HG02973 (cell line): ENCODE results near the gene PDZK1IP1.
"Not testable (repeated sequence)": the region's sequence is repeated elsewhere in the genome, so short reads cannot be mapped to it uniquely, and the experiment has no call there.

Experiments
- ATAC-seq: cut with Tn5 transposase; IDR thresholded peaks from one replicate; pipeline ENCODE4 v1.9.1; 2021; ENCODE audit warnings: moderate library complexity; ENCODE audit not compliant: unreplicated experiment

The PDZK1IP1 gene

DNA sequence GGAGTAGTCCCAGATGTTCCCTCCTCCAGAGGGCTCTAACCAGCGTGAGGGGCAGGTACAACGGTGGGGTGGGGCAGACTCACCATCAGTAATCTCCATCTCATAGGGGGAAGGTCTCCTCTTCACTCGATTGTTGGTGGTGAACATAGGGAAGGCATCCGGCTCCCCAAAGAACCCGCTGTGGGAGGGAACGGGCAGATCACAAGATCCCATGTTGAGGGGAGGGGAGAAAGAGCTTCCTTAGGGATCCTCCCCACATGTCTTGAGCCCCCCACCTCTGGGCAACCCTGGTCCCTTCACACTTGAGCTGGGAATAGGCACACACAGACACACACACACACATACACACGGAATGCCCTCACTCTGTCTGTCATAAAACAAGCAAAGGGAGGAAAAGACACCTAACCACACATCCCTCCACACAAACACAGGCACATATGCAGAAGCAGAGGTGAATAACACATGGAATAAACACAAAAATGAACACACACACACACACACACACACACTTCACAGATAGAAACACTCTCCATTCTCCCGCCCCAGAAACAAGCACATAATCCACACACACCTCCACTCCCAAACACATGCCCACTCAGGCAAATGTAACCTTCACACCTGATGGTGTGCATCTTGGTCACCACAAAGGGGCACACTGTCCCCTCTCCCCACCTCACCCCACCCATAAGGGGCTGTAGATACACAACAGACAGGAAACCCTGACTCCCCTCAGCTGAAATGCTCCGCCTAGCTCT is 34.3 kb upstream of the PDZK1IP1 start:
- ATAC-seq, result no peak

DNA sequence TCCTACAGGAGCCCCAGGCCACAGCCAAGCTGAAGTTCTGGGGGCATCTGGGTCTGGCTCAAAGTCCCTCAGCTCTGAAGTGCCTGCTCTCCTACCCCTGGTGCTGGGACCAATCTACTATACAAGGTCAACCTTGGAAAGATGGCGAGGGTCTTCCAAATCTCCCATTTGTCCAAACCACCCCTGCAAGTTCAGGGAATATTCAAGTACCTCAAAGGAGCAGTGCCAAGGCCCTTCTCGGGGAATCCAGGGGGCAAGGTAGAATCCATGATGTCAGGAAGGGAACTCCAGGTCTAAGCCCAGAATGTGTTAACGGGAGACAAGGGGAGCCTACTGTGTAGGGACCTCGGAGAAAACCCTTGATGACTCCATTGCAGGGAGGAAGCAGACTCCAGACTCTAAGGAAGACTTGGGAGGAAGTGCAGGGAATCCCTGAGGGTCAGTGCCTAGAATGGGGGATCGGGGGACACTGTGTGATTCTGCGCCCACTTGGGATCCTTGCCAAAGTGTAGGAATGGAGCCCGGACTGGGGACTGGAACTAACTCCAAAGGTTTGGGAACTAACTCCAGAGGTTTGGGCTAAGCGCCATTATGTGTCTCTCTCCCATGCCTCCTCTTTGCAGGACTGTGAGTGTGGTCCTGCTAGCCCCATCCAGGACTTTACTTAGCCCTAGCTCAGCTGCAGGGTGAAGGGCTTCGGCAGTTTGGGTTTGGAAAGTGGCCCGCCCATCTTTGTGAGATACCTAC is 33.5 kb upstream of the PDZK1IP1 start:
- ATAC-seq, result no peak

- no peak for ATAC-seq
Observed at GRCh38 chr1:47222476-47222875, 32.6 kb upstream of the PDZK1IP1 start.

DNA sequence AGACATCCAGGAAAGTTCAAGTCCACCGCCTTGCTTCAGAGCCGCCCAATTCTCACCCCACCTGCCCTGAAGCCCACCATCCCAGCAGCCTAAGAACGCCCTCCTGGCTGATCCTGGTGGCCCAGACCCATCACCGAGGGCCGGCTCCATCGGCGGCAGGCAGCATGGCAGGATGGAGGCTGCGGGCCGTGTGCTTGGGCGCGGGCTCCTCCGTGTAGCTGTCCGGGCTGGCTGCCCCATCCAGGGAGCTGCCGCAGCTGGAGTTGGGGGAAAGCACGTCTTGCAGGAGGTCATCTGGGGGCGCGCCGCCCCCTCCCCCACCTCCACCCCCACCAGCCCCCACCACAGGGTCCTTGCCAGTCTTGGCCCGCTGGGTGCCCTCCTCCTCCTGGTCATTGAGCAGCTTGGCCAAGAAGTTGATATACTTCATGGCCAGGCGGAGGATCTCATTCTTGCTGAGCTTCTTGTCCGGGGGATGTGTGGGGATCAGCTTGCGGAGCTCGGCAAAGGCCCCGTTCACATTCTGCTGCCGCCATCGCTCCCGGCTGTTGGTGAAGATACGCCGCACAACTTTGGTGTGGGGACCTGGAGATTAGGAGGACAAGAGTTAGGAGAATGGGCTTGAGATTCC is 29.9 kb upstream of the PDZK1IP1 start:
- ATAC-seq, result no peak

GRCh38 chr1:47219001-47219400 is 29.2 kb upstream of the PDZK1IP1 start:
- no peak for ATAC-seq

DNA sequence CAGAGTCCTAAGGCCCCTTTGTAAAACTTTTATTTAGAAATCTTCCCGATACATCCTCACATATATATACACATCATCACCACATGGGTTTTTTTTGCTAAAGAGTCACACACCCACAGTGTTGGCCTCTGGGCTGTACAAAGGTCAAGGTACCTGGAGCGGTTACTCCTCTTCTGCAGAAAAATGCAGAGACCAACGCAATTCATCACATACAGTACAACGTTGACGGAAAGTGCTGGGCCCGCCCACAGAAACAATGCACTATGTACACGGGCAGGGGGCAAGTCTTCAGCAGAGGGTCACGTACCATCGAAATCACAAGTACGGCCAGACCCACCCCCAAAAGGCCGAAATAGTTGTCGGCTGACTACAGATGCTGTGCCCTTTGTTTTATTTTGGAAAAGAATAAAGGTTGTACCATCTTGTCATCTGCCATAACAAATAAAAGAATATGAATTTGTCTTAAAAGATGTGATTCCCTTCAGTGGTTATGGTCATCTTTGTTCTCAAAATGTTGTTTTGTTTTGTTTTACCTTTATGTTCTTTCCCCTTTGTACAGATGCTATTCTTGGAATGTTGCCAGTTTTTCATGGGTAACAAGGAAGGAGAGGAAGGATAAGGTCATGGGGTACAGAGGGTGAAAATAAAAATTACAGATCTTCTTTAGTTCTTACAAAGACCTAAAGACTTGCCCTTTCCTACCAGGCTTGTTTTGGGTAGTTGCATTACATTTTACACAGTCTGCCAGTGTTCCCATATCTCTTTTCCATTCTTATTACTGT is 26.6 kb upstream of the PDZK1IP1 start:
- ATAC-seq, result no peak

GRCh38 chr1:47215713-47216112 is 25.9 kb upstream of the PDZK1IP1 start:
- no peak for ATAC-seq

DNA sequence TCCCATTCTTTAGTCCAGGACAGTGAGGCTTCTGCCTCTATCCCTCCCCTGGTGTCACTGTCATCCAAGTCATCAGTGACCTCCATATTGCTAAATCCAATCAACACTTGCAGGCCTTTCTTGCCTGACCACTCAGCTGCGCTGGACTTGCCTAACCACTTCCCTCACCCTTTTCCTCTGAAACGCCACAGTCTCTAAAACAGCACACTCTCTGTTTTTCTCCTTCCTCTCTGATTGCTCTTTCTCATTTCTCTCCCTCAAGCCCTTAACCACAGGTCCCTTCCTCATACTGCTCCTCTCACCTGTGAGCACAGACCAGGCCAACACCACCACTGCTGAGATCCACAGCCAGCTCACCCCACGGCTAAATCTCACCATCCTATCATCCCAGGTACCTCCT is 24.7 kb upstream of the PDZK1IP1 start:
- no peak for ATAC-seq

DNA sequence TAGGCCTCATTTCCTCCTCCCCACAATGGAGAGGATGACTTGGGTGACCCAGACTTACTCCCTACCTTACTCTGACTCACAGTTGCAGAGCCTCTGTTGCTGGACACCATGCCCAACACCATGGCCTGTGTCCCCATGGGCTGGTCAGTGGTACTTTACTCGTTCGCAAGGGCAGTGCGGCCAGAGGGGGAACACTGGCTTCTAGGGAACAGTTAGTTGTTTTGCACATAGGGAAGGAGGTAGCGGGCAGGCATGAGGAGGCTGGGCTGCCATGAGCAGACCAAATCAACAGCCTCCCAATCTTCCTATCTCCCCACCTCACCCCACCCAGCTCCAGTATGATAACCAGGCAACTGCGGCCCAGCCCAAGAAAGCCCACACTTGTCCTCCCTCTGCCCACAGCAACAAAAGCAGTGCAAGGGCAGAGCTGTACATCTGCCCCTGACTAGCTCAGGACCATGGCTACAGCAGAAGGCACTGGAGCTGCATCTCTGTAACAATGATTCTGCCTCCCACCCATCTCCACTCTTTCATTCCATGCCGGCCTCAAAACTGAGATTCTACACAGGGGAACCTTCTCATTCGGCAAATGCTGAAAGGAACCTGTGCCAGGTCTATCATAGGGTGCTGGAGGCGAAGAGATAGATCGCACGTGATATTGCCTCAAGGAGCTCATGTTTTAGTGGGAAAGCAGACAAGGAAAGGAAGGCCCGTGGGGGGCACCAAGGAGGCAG is 23.6 kb upstream of the PDZK1IP1 start:
- ATAC-seq, result no peak

DNA sequence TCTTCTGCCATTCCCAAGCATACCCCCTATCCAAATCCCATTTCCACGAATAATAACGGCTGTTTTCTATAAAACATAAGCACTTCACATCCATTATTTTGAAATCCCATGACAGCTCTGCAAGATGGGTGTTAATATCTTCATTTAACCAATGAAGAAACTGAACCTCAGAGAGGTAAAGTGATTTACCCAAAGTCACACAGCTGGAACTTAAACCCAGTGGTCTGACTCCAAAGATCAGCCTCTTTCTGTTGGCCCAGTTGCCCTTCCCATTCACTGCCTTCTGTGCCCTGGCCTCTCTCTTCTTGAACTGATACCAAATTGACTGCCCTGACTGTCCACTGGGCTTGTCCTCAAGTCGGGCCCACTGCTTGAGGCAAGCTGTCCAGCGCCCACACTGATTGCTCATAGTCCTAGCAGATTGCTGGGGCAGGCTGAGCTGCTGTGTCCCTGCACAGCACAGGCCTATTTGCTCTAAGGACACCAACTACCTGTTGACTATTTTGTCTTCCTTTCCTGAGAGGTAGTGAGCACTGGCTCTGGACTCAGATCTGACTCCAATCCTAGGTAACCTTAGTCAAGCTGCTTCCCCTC is 22.9 kb upstream of the PDZK1IP1 start:
- ATAC-seq, result no peak

DNA sequence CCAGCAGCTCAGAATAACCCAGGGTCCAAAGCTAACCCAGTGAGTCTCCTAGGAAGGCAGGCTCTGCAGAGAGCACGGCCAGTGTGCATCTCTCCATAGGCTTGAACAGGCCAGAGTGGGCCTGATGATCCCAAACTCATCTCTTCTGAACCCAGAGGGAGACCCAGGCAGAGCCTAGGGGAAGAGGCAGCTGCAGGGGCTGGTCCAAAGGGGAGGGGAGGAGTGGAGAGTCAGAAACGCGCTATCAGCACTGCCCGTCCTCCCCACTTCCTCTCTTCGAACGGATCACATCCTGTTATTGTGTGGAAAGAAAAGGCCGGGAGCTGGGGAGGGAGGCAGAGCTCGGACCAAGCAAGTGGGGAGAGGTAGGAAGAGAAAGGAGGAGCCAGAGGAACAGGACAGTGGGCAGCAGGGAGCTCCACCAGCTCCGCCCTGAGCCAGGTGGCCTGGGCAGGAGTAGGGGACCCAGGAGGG is 22.0 kb upstream of the PDZK1IP1 start:
- no peak for ATAC-seq

- ATAC-seq, result no peak
Observed at GRCh38 chr1:47210666-47211065, 20.8 kb upstream of the PDZK1IP1 start.

DNA sequence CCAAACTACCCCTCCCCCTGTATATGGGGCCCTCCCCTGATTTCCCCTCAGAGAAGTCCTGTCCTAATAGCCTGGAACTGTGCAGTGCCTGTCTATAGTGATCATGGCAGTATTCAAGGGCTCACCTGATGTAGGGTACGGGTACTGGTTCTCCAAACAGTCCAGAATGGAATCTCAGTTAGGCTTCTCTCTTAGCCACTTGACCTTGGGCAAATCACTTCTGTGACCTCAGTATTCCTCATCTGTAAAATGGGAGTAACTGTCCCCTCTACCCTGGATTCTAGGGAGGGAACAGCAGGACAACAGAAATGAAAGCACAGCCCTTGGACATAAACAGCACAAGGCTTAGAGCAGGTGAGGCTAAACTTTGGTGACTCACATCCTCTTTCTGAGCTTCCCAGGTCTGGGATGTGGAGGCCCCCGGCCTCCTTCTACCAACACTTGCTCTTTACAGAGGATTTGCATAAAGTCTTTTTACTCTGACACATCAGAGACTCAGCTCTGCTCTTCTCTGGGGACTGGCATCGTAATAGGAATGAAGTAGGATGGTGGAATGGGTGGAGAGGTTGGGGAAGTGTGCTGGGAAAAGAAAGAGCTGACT is 20.0 kb upstream of the PDZK1IP1 start:
- no peak for ATAC-seq

GRCh38 chr1:47209091-47209490 is 19.3 kb upstream of the PDZK1IP1 start:
- ATAC-seq, result no peak

- ATAC-seq, result no peak
Observed at GRCh38 chr1:47208374-47208850, 18.6 kb upstream of the PDZK1IP1 start.

DNA sequence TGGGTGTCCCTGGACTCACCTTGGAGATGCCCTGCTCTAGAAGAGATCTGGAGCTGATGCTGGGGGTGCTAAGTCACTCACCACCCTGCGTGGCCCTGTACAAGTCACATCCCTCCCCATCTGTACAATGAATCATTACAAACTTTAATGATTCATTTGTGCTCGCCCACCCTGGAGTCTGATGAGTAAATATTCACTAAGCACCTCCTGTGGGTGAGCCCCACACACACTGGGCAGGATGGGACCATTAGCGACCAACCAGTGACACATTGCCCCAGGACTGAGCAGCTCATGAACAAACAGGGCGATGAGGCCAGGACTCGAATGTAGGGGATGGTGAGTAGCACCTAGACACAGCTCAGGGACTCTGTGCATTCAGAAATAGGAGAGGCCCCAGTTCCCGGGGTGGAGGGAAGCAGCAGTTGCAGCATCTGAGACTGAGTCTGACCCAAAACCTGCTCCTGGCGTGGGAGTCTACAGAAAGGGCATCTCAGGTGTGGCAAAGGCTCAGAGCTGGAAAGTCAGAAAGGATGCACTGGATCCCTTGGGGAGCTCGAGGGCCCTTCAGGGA is 18.1 kb upstream of the PDZK1IP1 start:
- ATAC-seq, result no peak

DNA sequence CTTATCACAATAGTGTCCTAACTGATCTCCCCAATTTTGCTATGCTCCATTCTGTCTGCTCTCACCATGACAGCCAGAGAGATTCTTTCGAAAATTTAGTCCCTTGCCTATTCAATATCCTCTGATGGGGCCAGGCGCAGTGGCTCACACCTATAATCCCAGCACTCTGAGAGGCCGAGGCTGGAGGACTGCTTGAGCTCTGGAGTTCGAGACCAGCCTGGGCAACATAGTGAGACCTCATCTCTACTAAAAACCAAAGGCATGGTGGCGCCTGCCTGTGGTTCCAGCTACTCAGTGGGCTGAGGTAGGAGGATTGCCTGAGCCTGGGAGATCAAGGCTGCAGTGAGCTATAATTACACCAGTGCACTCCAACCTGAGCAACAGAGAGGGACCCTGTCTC is 16.1 kb upstream of the PDZK1IP1 start:
- ATAC-seq, result no peak

DNA sequence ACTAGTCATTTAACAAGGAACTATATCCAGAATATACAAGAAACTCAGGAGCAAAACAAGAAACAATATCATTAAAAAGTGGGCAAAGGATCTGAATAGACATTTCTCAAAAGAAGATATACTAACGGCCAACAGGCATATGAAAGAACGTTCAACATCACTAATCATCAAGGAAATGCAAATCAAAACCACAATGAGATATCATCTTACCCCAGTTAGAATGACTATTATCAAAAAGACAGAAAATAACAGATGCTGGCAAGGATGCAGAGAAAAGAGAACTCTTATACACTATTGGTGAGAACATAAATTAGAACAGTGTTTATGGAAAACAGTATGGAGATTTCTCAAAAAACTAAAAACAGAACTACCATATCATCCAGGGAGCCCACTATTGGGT is 13.7 kb upstream of the PDZK1IP1 start:
- ATAC-seq, result not testable (repeated sequence)

GRCh38 chr1:47201179-47201578 is 11.3 kb upstream of the PDZK1IP1 start:
- ATAC-seq, result no peak
